NCI-H526 (cell line): Measurements from ENCODE around the gene SLC6A20.
"Not testable (repeated sequence)": the region's sequence is repeated elsewhere in the genome, so short reads cannot be mapped to it uniquely, and the experiment has no call there.

Experiments
- DNase-seq, 2 experiments: peaks; one replicate each; lab custom pipeline; 2025; lab: John Stamatoyannopoulos, UW

SLC6A20 gene

GRCh38 chr3:45758871-45759270, 37.5 kb downstream of the SLC6A20 start:
- DNase-seq, result no peak

GRCh38 chr3:45757141-45757540, 39.2 kb downstream of the SLC6A20 start:
- not testable (repeated sequence) for DNase-seq

GRCh38 chr3:45756055-45756454, 40.3 kb downstream of the SLC6A20 start:
- DNase-seq, result peak in 1 of 2 experiments; percentile 2

GRCh38 chr3:45754461-45754860, 41.9 kb downstream of the SLC6A20 start:
- DNase-seq, result no peak

GRCh38 chr3:45753095-45753494, 43.2 kb downstream of the SLC6A20 start:
- no peak for DNase-seq

GRCh38 chr3:45751537-45752242, 44.6 kb downstream of the SLC6A20 start:
- DNase-seq, result no peak

GRCh38 chr3:45749880-45750279, 46.5 kb downstream of the SLC6A20 start:
- DNase-seq, result no peak

- DNase-seq, result not testable (repeated sequence)
These were observed 47.2 kb downstream of the SLC6A20 start for GRCh38 chr3:45749036-45749600.

GRCh38 chr3:45748068-45748467, 48.3 kb downstream of the SLC6A20 start:
- DNase-seq, result no peak

GRCh38 chr3:45746777-45747622, 49.3 kb downstream of the SLC6A20 start:
- DNase-seq, result no peak

GRCh38 chr3:45746165-45746776, 50.1 kb downstream of the SLC6A20 start:
- no peak for DNase-seq

- no peak for DNase-seq
These were observed 53.8 kb downstream of the SLC6A20 start for GRCh38 chr3:45742461-45743089.

GRCh38 chr3:45741742-45742460, 54.4 kb downstream of the SLC6A20 start:
- DNase-seq, result no peak

- no peak for DNase-seq
These were observed 55.1 kb downstream of the SLC6A20 start for GRCh38 chr3:45741247-45741646.

GRCh38 chr3:45739991-45740390, 56.3 kb downstream of the SLC6A20 start:
- DNase-seq, result no peak

- no peak for DNase-seq
These were observed 59.1 kb downstream of the SLC6A20 start for GRCh38 chr3:45737234-45737633.

- no peak for DNase-seq
These were observed 59.6 kb downstream of the SLC6A20 start for GRCh38 chr3:45736707-45737106.

- peak; percentile 29 to 35 for DNase-seq
These were observed 65.8 kb downstream of the SLC6A20 start for GRCh38 chr3:45730409-45731154.

GRCh38 chr3:45729614-45730013, 66.7 kb downstream of the SLC6A20 start:
- no peak for DNase-seq

- no peak for DNase-seq
These were observed 71.4 kb downstream of the SLC6A20 start for GRCh38 chr3:45724911-45725310.
